Smooth muscle cell (in vitro differentiated cells): ENCODE results near the gene BIRC3. TPM values are rescaled to one million over a fixed set of nuclear protein-coding genes. Genes with fewer than 3 reads are reported as not detected.

ENCODE experiments used
- DNase-seq: peaks from one replicate; lab custom pipeline; 2025; ENCODE audit not compliant: unreplicated experiment; lab: John Stamatoyannopoulos, UW
- H2AFZ ChIP-seq: fragments of 200-600 bp; sonication (generic); 2 replicates; pipeline ENCODE4 v1.6.0; 2016; ENCODE audit warnings: antibody characterized with exemption, low read depth, mild to moderate bottlenecking
- H3F3A ChIP-seq: fragments of 200-600 bp; sonication (generic); 2 replicates; pipeline ENCODE4 v1.6.0; 2017; ENCODE audit warnings: antibody characterized with exemption, low read depth
- H3K27ac ChIP-seq: fragments of 200-600 bp; sonication (generic); 2 replicates; pipeline ENCODE4 v1.5.1; 2016; ENCODE audit warnings: low read depth, mild to moderate bottlenecking
- H3K27me3 ChIP-seq: fragments of 200-600 bp; sonication (generic); 2 replicates; pipeline ENCODE4 v1.6.1; 2016; ENCODE audit warnings: low read depth, mild to moderate bottlenecking
- H3K36me3 ChIP-seq: fragments of 200-600 bp; sonication (generic); 2 replicates; pipeline ENCODE4 v1.5.1; 2016; ENCODE audit warnings: low read depth
- H3K4me1 ChIP-seq: fragments of 200-600 bp; sonication (generic); 2 replicates; pipeline ENCODE4 v1.5.1; 2016; ENCODE audit warnings: low read depth
- H3K4me2 ChIP-seq: fragments of 200-600 bp; sonication (generic); 2 replicates; pipeline ENCODE4 v1.6.0; 2016; ENCODE audit warnings: mild to moderate bottlenecking
- H3K4me3 ChIP-seq: fragments of 200-600 bp; sonication (generic); 2 replicates; pipeline ENCODE4 v1.5.1; 2016; ENCODE audit warnings: mild to moderate bottlenecking
- H3K79me2 ChIP-seq: fragments of 200-600 bp; sonication (generic); 2 replicates; pipeline ENCODE4 v1.6.0; 2016; ENCODE audit warnings: low read depth, mild to moderate bottlenecking
- H3K9ac ChIP-seq: fragments of 200-600 bp; sonication (generic); 2 replicates; pipeline ENCODE4 v1.6.0; 2016; ENCODE audit warnings: low read depth
- H3K9me3 ChIP-seq: fragments of 200-600 bp; sonication (generic); replicated peaks from 2 replicates; pipeline ENCODE4 v1.5.1; 2016; ENCODE audit warnings: low read depth
- H4K20me1 ChIP-seq: fragments of 200-600 bp; sonication (generic); 2 replicates; pipeline ENCODE4 v1.6.0; 2016; ENCODE audit warnings: low read depth
- CTCF ChIP-seq: fragments of 200-600 bp; sonication (generic); IDR thresholded peaks from 2 replicates; pipeline ENCODE4 v1.5.1; 2017; ENCODE audit warnings: borderline replicate concordance, mild to moderate bottlenecking, antibody characterized with exemption; ENCODE audit not compliant: insufficient read depth, poor library complexity, severe bottlenecking
- WGBS: methylation state at CpG from one replicate; pipeline ENCODE4 v1.1.7; 2016; ENCODE audit warnings: low lambda C conversion rate; 5-methylcytosine and 5-hydroxymethylcytosine counted together
- polyA plus RNA-seq: library from polyadenylated mRNA; unstranded; fragments of >200 nt; fragmentation: Nextera tagmentation; extraction: Ambion mirVana; gene quantifications from 2 replicates; pipeline ENCODE4 v1.2.1, GENCODE V29; 2016
- total RNA-seq: library from RNA; depleted of rRNA; stranded (reverse); fragments of >200 nt; gene quantifications from 2 replicates; pipeline ENCODE4 v1.2.3, GENCODE V29; 2014

Gene BIRC3
- total and polyA plus RNA-seq, 2 experiments from 2014 or later: 0.94 to 1.6 TPM

GRCh38 chr11:102359372-102359771 lies 42.1 kb downstream of the BIRC3 start:
- H3K36me3 ChIP-seq: peaks cover 53% of the 10 kb centered on the region
- H3K27ac ChIP-seq: no peak overlapping the region
- no peaks in the 10 kb centered on the region for H3K27me3 ChIP-seq
- H3K4me1 ChIP-seq: no peaks in the 10 kb centered on the region
- no peak overlapping the region for H3K9ac ChIP-seq
- H3K4me2 ChIP-seq: no peak overlapping the region
- H2AFZ ChIP-seq: no peak overlapping the region
- no peak for DNase-seq
- peaks cover 59% of the 10 kb centered on the region for H4K20me1 ChIP-seq
- no peaks in the 10 kb centered on the region for H3K9me3 ChIP-seq
- H3F3A ChIP-seq: peaks cover 3% of the 10 kb centered on the region
- no peak for TF ChIP-seq CTCF
- WGBS: 81% methylated on average over 3 of the region's 3 CpGs
- H3K79me2 ChIP-seq: peaks cover 74% of the 10 kb centered on the region
- H3K4me3 ChIP-seq: no peak overlapping the region

GRCh38 chr11:102360681-102361080 lies 43.4 kb downstream of the BIRC3 start:
- peaks cover 61% of the 10 kb centered on the region for H3K79me2 ChIP-seq
- no peak for TF ChIP-seq CTCF
- no peak overlapping the region for H3K9ac ChIP-seq
- peaks cover 52% of the 10 kb centered on the region for H4K20me1 ChIP-seq
- H3K36me3 ChIP-seq: peaks cover 46% of the 10 kb centered on the region
- peaks cover 3% of the 10 kb centered on the region for H3F3A ChIP-seq
- no peak overlapping the region for H3K4me2 ChIP-seq
- H3K27me3 ChIP-seq: no peaks in the 10 kb centered on the region
- no peak overlapping the region for H3K27ac ChIP-seq
- no peaks in the 10 kb centered on the region for H3K4me1 ChIP-seq
- no peaks in the 10 kb centered on the region for H3K9me3 ChIP-seq
- 80% methylated on average over 3 of the region's 3 CpGs for WGBS
- no peak for DNase-seq
- H3K4me3 ChIP-seq: no peak overlapping the region
- H2AFZ ChIP-seq: no peak overlapping the region

GRCh38 chr11:102361086-102362031 lies 44.1 kb downstream of the BIRC3 start:
- no peak overlapping the region for H3K4me3 ChIP-seq
- no peaks in the 10 kb centered on the region for H3K27me3 ChIP-seq
- peaks cover 3% of the 10 kb centered on the region for H3F3A ChIP-seq
- H3K4me2 ChIP-seq: no peak overlapping the region
- H3K36me3 ChIP-seq: peaks cover 44% of the 10 kb centered on the region
- H3K79me2 ChIP-seq: peaks cover 55% of the 10 kb centered on the region
- H3K4me1 ChIP-seq: no peaks in the 10 kb centered on the region
- WGBS: 92% methylated on average over 5 of the region's 5 CpGs
- H4K20me1 ChIP-seq: peaks cover 45% of the 10 kb centered on the region
- no peak overlapping the region for H3K9ac ChIP-seq
- H3K9me3 ChIP-seq: no peaks in the 10 kb centered on the region
- TF ChIP-seq CTCF: no peak
- no peak overlapping the region for H2AFZ ChIP-seq
- H3K27ac ChIP-seq: no peak overlapping the region
- DNase-seq: no peak

GRCh38 chr11:102364991-102365390 lies 47.7 kb downstream of the BIRC3 start:
- Histone ChIP-seq H3K27ac (no peak overlapping the region), H4K20me1 (peaks cover 13% of the 10 kb centered on the region), H2AFZ (no peak overlapping the region), H3K4me3 (no peak overlapping the region), H3K9me3 (no peaks in the 10 kb centered on the region), H3F3A (peaks cover 15% of the 10 kb centered on the region), H3K4me2 (no peak overlapping the region), H3K4me1 (no peaks in the 10 kb centered on the region), H3K36me3 (peaks cover 46% of the 10 kb centered on the region), H3K79me2 (peaks cover 49% of the 10 kb centered on the region), H3K27me3 (no peaks in the 10 kb centered on the region), H3K9ac (no peak overlapping the region)
- no peak for TF ChIP-seq CTCF
- no peak for DNase-seq
- WGBS: 96% methylated on average over 1 of the region's 1 CpG
